Neural progenitor cell (in vitro differentiated cells): ENCODE results near the gene EHBP1. TPM values are rescaled to one million over a fixed set of nuclear protein-coding genes. Genes with fewer than 3 reads are reported as not detected.

Experiments used
- DNase-seq: peaks from one replicate; pipeline ENCODE4 v3.0.0-alpha.2; 2016; ENCODE audit warnings: low spot score
- H2AFZ ChIP-seq: fragments of 200-600 bp; sonication (generic); replicated peaks from 2 replicates; pipeline ENCODE4 v1.6.1; 2016; ENCODE audit warnings: antibody characterized with exemption
- H3F3A ChIP-seq: fragments of 200-600 bp; sonication (generic); 2 replicates; pipeline ENCODE4 v1.6.1; 2016; ENCODE audit warnings: antibody characterized with exemption, low read depth
- H3K27ac ChIP-seq: fragments of 200-600 bp; sonication (generic); 2 replicates; pipeline ENCODE4 v1.5.1; 2016; ENCODE audit warnings: mild to moderate bottlenecking
- H3K27me3 ChIP-seq: fragments of 200-600 bp; sonication (generic); 2 replicates; pipeline ENCODE4 v1.6.1; 2016; ENCODE audit warnings: mild to moderate bottlenecking, moderate library complexity
- H3K36me3 ChIP-seq: fragments of 200-600 bp; sonication (generic); 2 replicates; pipeline ENCODE4 v1.5.1; 2016
- H3K4me1 ChIP-seq: fragments of 200-600 bp; sonication (generic); 2 replicates; pipeline ENCODE4 v1.6.1; 2016; ENCODE audit warnings: mixed run types
- H3K4me2 ChIP-seq: fragments of 200-600 bp; sonication (generic); 2 replicates; pipeline ENCODE4 v1.6.1; 2016
- H3K4me3 ChIP-seq: fragments of 200-600 bp; sonication (generic); 2 replicates; pipeline ENCODE4 v1.5.1; 2016
- H3K79me2 ChIP-seq: fragments of 200-600 bp; sonication (generic); 2 replicates; pipeline ENCODE4 v1.6.1; 2016; ENCODE audit warnings: low read depth
- H3K9ac ChIP-seq: fragments of 200-600 bp; sonication (generic); 2 replicates; pipeline ENCODE4 v1.6.1; 2016
- H3K9me3 ChIP-seq: fragments of 200-600 bp; sonication (generic); 2 replicates; pipeline ENCODE4 v1.5.1; 2016; ENCODE audit warnings: low read depth
- H4K20me1 ChIP-seq: fragments of 200-600 bp; sonication (generic); 2 replicates; pipeline ENCODE4 v1.6.1; 2016; ENCODE audit warnings: low read depth
- H3K27ac Mint-ChIP-seq: 3 replicates; pipeline ENCODE4 v1.8.0; 2021; ENCODE audit warnings: mixed read lengths
- H3K27me3 Mint-ChIP-seq: 2 replicates; pipeline ENCODE4 v1.8.0; 2022; ENCODE audit warnings: low read depth, mild to moderate bottlenecking, inconsistent platforms, moderate library complexity, mixed read lengths; ENCODE audit not compliant: insufficient read depth
- H3K36me3 Mint-ChIP-seq: 3 replicates; pipeline ENCODE4 v1.8.0; 2021; ENCODE audit warnings: mixed read lengths
- H3K4me1 Mint-ChIP-seq: 3 replicates; pipeline ENCODE4 v1.8.0; 2021; ENCODE audit warnings: mixed read lengths
- H3K4me3 Mint-ChIP-seq: 3 replicates; pipeline ENCODE4 v1.8.0; 2021; ENCODE audit warnings: mild to moderate bottlenecking, moderate library complexity, mixed read lengths
- H3K9me3 Mint-ChIP-seq: 3 replicates; pipeline ENCODE4 v1.8.0; 2020; ENCODE audit warnings: mixed read lengths
- CTCF ChIP-seq: fragments of 200-600 bp; sonication (generic); IDR thresholded peaks from 2 replicates; pipeline ENCODE4 v1.5.1; 2017; ENCODE audit warnings: antibody characterized with exemption, mild to moderate bottlenecking
- EZH2 ChIP-seq: fragments of 200-600 bp; sonication (generic); IDR thresholded peaks from 2 replicates; pipeline ENCODE4 v1.6.1; 2017; ENCODE audit warnings: antibody characterized with exemption, mild to moderate bottlenecking, moderate library complexity
- EZH2phosphoT487 ChIP-seq: fragments of 200-600 bp; sonication (generic); IDR thresholded peaks from 2 replicates; pipeline ENCODE4 v1.6.1; 2017; ENCODE audit warnings: antibody characterized with exemption
- total RNA-seq: library from RNA; depleted of rRNA; stranded (reverse); fragments of >200 nt; gene quantifications from 2 replicates; pipeline ENCODE4 v1.2.3, GENCODE V29; 2015; ENCODE audit warnings: low replicate concordance

The EHBP1 gene
- total RNA-seq, 1 donor from 2014 or later = 65.8 TPM

GRCh38 chr2:62785810-62786597 lies 80.5 kb downstream of the EHBP1 start:
- no peaks in the 10 kb centered on the region for H3K27me3 ChIP-seq
- Mint-ChIP-seq H3K9me3 (peaks cover 10% of the 10 kb centered on the region), H3K36me3 (peaks cover 13% of the 10 kb centered on the region), H3K4me1 (peaks cover 27% of the 10 kb centered on the region), H3K27me3 (peaks cover 4% of the 10 kb centered on the region), H3K4me3 (no peak overlapping the region), H3K27ac (no peak overlapping the region)
- TF ChIP-seq CTCF (no peak), EZH2phosphoT487 (no peak), EZH2 (no peak)
- no peak overlapping the region for H3K27ac ChIP-seq
- H3K4me2 ChIP-seq = no peak overlapping the region
- no peak for DNase-seq
- no peaks in the 10 kb centered on the region for H3K4me1 ChIP-seq
- H4K20me1 ChIP-seq = no peaks in the 10 kb centered on the region
- no peak overlapping the region for H3K9ac ChIP-seq
- no peaks in the 10 kb centered on the region for H3K36me3 ChIP-seq
- no peak overlapping the region for H2AFZ ChIP-seq
- H3K9me3 ChIP-seq = no peaks in the 10 kb centered on the region
- peaks cover 19% of the 10 kb centered on the region for H3K79me2 ChIP-seq
- H3K4me3 ChIP-seq = no peak overlapping the region
- H3F3A ChIP-seq = peaks cover 6% of the 10 kb centered on the region

GRCh38 chr2:62787386-62787785 lies 81.9 kb downstream of the EHBP1 start:
- Histone ChIP-seq H3K4me1 (no peaks in the 10 kb centered on the region), H3F3A (peaks cover 6% of the 10 kb centered on the region), H3K27me3 (no peaks in the 10 kb centered on the region), H3K79me2 (peaks cover 19% of the 10 kb centered on the region), H3K4me2 (no peak overlapping the region), H3K9ac (no peak overlapping the region), H3K27ac (no peak overlapping the region), H2AFZ (no peak overlapping the region), H4K20me1 (no peaks in the 10 kb centered on the region), H3K36me3 (no peaks in the 10 kb centered on the region), H3K9me3 (no peaks in the 10 kb centered on the region), H3K4me3 (no peak overlapping the region)
- H3K36me3 Mint-ChIP-seq = peaks cover 10% of the 10 kb centered on the region
- peak; percentile 42 for DNase-seq
- H3K4me1 Mint-ChIP-seq = peaks cover 27% of the 10 kb centered on the region
- TF ChIP-seq EZH2 (no peak), CTCF (peak; percentile 53)
- no peak overlapping the region for H3K27ac Mint-ChIP-seq
- H3K9me3 Mint-ChIP-seq = peaks cover 10% of the 10 kb centered on the region
- H3K4me3 Mint-ChIP-seq = no peak overlapping the region
- peaks cover 4% of the 10 kb centered on the region for H3K27me3 Mint-ChIP-seq

- H3K9me3 Mint-ChIP-seq = no peaks in the 10 kb centered on the region
- no peak overlapping the region for H3K4me2 ChIP-seq
- no peaks in the 10 kb centered on the region for H3K27me3 ChIP-seq
- H3K4me1 Mint-ChIP-seq = peaks cover 27% of the 10 kb centered on the region
- H3K9ac ChIP-seq = no peak overlapping the region
- TF ChIP-seq CTCF (no peak), EZH2 (no peak), EZH2phosphoT487 (no peak)
- H3K4me1 ChIP-seq = no peaks in the 10 kb centered on the region
- H3K27ac ChIP-seq = no peak overlapping the region
- H3K36me3 Mint-ChIP-seq = no peaks in the 10 kb centered on the region
- no peak overlapping the region for H3K4me3 ChIP-seq
- no peaks in the 10 kb centered on the region for H4K20me1 ChIP-seq
- H3K36me3 ChIP-seq = no peaks in the 10 kb centered on the region
- H3K4me3 Mint-ChIP-seq = no peak overlapping the region
- DNase-seq = no peak
- no peak overlapping the region for H3K27ac Mint-ChIP-seq
- no peak overlapping the region for H2AFZ ChIP-seq
- H3K27me3 Mint-ChIP-seq = peaks cover 4% of the 10 kb centered on the region
- no peaks in the 10 kb centered on the region for H3F3A ChIP-seq
- no peaks in the 10 kb centered on the region for H3K9me3 ChIP-seq
- H3K79me2 ChIP-seq = peaks cover 16% of the 10 kb centered on the region
These were observed 84.0 kb downstream of the EHBP1 start for GRCh38 chr2:62789518-62789917.
